MM.1S (cell line): ENCODE measurements around the gene SPI1.

Experiments used
- DNase-seq: peaks from one replicate; pipeline ENCODE4 v3.0.0-alpha.2; 2015
- H2AFZ ChIP-seq: fragments of 300-600 bp; sonication (generic); 2 replicates; pipeline ENCODE4 v1.6.0; 2016; ENCODE audit warnings: antibody characterized with exemption, low read length
- H3F3A ChIP-seq: fragments of 300-600 bp; sonication (generic); 2 replicates; pipeline ENCODE4 v1.6.1; 2016; ENCODE audit warnings: mild to moderate bottlenecking, antibody characterized with exemption, low read length, moderate library complexity, mixed read lengths; ENCODE audit not compliant: insufficient read depth
- H3K27ac ChIP-seq: fragments of 300-600 bp; sonication (generic); 2 replicates; pipeline ENCODE4 v1.5.1; 2016; ENCODE audit warnings: mild to moderate bottlenecking, low read length
- H3K27me3 ChIP-seq: fragments of 300-600 bp; sonication (generic); replicated peaks from 2 replicates; pipeline ENCODE4 v1.6.0; 2016; ENCODE audit warnings: low read length; ENCODE audit not compliant: insufficient read depth
- H3K36me3 ChIP-seq: fragments of 300-600 bp; sonication (generic); replicated peaks from 2 replicates; pipeline ENCODE4 v1.6.1; 2016; ENCODE audit warnings: mild to moderate bottlenecking, low read length, mixed read lengths; ENCODE audit not compliant: insufficient read depth
- H3K4me1 ChIP-seq: fragments of 300-600 bp; sonication (generic); 2 replicates; pipeline ENCODE4 v1.6.1; 2016; ENCODE audit warnings: low read length, mixed read lengths
- H3K4me2 ChIP-seq: fragments of 300-600 bp; sonication (generic); 2 replicates; pipeline ENCODE4 v1.6.0; 2016; ENCODE audit warnings: low read depth, low read length
- H3K4me3 ChIP-seq: fragments of 300-600 bp; sonication (generic); 2 replicates; pipeline ENCODE4 v1.5.1; 2016; ENCODE audit warnings: low read length, mixed read lengths
- H3K79me2 ChIP-seq: fragments of 300-600 bp; sonication (generic); 2 replicates; pipeline ENCODE4 v1.6.1; 2016; ENCODE audit warnings: mixed run types, low read length, mixed read lengths
- H3K9ac ChIP-seq: fragments of 300-600 bp; sonication (generic); 2 replicates; pipeline ENCODE4 v1.6.1; 2016; ENCODE audit warnings: low read length, mixed read lengths
- H3K9me2 ChIP-seq: fragments of 300-600 bp; sonication (generic); replicated peaks from 2 replicates; pipeline ENCODE4 v1.6.1; 2016; ENCODE audit warnings: mild to moderate bottlenecking, low read length, mixed read lengths; ENCODE audit not compliant: insufficient read depth
- H3K9me3 ChIP-seq: fragments of 300-600 bp; sonication (generic); replicated peaks from 2 replicates; pipeline ENCODE4 v1.6.1; 2016; ENCODE audit warnings: mild to moderate bottlenecking, low read length, mixed read lengths; ENCODE audit not compliant: insufficient read depth
- H4K20me1 ChIP-seq: fragments of 300-600 bp; sonication (generic); 2 replicates; pipeline ENCODE4 v1.6.1; 2016; ENCODE audit warnings: mild to moderate bottlenecking, low read length, moderate library complexity, mixed read lengths; ENCODE audit not compliant: insufficient read depth
- CTCF ChIP-seq: fragments of 300-600 bp; sonication (generic); IDR thresholded peaks from 2 replicates; pipeline ENCODE4 v1.5.1; 2016; ENCODE audit warnings: antibody characterized with exemption, low read length, mixed read lengths
- EZH2 ChIP-seq: fragments of 300-600 bp; sonication (generic); optimal IDR thresholded peaks from 2 replicates; pipeline ENCODE3; 2017; ENCODE audit warnings: low read depth, mild to moderate bottlenecking, antibody characterized with exemption, low read length, mixed read lengths
- EZH2phosphoT487 ChIP-seq: fragments of 300-600 bp; sonication (generic); IDR thresholded peaks from 2 replicates; pipeline ENCODE4 v1.6.1; 2018; ENCODE audit warnings: antibody characterized with exemption, low read length

Gene SPI1

DNA sequence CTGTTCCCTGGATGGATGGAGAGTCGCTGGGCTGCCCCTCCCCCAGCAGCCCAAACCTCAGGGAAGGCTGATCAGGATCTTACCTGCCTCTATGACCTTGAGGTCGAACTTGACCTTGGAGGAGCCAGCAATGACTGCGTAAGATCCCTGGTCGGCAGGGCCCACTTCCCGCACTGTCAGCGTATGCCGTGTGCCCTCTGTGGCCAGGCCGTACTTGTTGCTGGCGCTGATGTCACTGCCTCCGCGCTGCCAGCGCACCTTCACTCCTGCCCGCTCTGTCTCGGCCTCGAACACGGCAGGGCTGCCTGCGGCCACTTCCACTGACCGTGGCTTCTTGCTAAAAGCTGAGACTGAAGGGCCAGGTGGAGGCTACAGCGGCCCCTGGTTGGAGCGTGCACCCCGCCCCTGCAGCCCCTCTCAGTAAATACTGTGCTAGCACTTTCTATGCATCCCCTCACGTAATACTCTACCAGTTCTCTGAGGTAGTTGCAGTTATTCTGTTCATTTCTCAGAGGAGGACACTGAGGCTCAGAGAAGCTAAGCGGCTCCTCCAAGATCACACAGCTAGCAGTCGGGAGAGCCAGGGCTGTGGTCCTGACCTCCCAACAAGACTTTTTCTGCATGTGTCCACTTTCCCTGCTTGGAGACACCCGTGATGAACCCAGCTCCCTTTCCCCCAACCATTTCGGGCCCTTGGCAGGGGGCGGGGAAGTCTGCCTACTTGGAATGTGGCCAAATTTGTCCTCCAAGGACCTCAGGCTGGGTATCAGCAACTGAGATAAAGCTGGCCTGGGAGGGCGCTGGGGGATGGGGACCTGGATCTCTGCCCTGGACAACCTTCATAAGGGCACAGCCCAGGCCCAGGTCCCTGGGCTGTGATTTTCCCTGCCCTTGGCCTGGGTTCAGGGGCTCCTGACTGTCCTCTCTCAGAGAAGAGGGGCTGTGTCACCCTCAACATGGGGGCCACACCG lies 26.9 kb downstream of the SPI1 start:
- no peak overlapping the region for H3K4me2 ChIP-seq
- no peak overlapping the region for H3K27ac ChIP-seq
- no peaks in the 10 kb centered on the region for H3K9me2 ChIP-seq
- no peaks in the 10 kb centered on the region for H4K20me1 ChIP-seq
- H3F3A ChIP-seq: no peaks in the 10 kb centered on the region
- no peak overlapping the region for H2AFZ ChIP-seq
- H3K4me3 ChIP-seq: no peak overlapping the region
- TF ChIP-seq EZH2 (no peak), CTCF (no peak), EZH2phosphoT487 (no peak)
- no peaks in the 10 kb centered on the region for H3K79me2 ChIP-seq
- DNase-seq: no peak
- no peaks in the 10 kb centered on the region for H3K4me1 ChIP-seq
- H3K36me3 ChIP-seq: no peaks in the 10 kb centered on the region
- peaks cover 11% of the 10 kb centered on the region; the same call in 1 of the 2 replicates for H3K27me3 ChIP-seq
- H3K9ac ChIP-seq: no peak overlapping the region
- no peaks in the 10 kb centered on the region for H3K9me3 ChIP-seq

DNA sequence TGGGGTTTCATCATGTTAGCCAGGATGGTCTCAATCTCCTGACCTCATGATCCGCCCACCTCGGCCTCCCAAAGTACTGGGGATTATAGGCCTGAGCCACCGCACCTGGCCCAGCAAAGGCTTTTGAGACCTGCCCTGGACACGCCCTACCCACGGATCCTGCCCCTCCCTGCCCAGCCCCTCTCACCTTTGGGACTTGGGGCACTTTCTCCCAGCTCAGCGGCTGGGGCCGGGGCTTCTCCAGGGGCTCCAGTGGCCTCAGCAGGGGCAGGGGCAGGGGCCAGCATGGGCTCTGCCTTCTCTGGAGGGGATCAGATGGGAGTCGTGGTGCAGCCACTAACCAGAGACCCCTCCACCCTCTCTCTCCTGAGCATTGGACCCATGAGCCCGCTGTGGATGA lies 28.0 kb downstream of the SPI1 start:
- H3K4me1 ChIP-seq: no peaks in the 10 kb centered on the region
- no peaks in the 10 kb centered on the region for H3K9me2 ChIP-seq
- H4K20me1 ChIP-seq: no peaks in the 10 kb centered on the region
- H3K27me3 ChIP-seq: peaks cover 21% of the 10 kb centered on the region; the same call in 1 of the 2 replicates
- DNase-seq: no peak
- H3F3A ChIP-seq: no peaks in the 10 kb centered on the region
- no peak overlapping the region for H3K27ac ChIP-seq
- H3K79me2 ChIP-seq: no peaks in the 10 kb centered on the region
- H2AFZ ChIP-seq: no peak overlapping the region
- H3K9me3 ChIP-seq: no peaks in the 10 kb centered on the region
- H3K9ac ChIP-seq: no peak overlapping the region
- TF ChIP-seq EZH2: no peak
- TF ChIP-seq CTCF: no peak
- no peak for TF ChIP-seq EZH2phosphoT487
- no peak overlapping the region for H3K4me2 ChIP-seq
- no peak overlapping the region for H3K4me3 ChIP-seq
- no peaks in the 10 kb centered on the region for H3K36me3 ChIP-seq

DNA sequence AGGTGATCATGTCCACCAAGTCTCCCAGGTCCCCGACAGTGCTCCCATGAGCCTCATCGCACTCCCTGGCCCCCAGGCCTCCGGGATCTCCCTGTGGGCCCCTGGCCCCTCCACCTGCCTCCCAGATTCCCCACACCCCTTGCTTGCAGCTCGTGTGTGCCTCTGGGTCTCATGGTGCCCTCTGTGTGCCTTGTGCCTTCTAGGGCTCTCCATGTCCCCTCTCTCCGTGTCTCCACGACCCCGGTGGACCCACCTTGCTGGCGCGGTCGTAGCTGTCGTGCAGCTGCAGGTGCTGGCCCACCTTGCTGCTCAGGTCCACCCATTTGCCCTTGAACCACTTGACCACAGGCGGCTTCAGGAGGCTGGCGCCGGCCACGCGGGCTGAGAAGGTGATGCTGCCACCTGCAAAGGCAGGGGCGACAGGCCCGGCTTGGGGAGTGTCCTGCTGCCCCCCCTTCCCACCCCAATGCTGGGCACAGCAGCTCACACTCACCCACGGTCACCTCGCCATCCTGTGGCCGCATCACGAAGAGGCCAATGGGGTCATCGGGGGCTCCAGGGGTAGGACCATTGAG lies 28.7 kb downstream of the SPI1 start:
- H3K27ac ChIP-seq: no peak overlapping the region

More for the DNA sequence above, 28.7 kb downstream of the SPI1 start:
- no peaks in the 10 kb centered on the region for H3K79me2 ChIP-seq
- no peak overlapping the region for H2AFZ ChIP-seq
- H3K4me2 ChIP-seq: no peak overlapping the region
- no peak overlapping the region for H3K4me3 ChIP-seq
- TF ChIP-seq EZH2 (no peak), EZH2phosphoT487 (no peak), CTCF (no peak)
- no peaks in the 10 kb centered on the region for H3K4me1 ChIP-seq
- H3K9ac ChIP-seq: no peak overlapping the region
- DNase-seq: no peak
- H3K9me2 ChIP-seq: no peaks in the 10 kb centered on the region
- no peaks in the 10 kb centered on the region for H3K9me3 ChIP-seq
- H3K27me3 ChIP-seq: peaks cover 27% of the 10 kb centered on the region
- H3K36me3 ChIP-seq: no peaks in the 10 kb centered on the region
- no peaks in the 10 kb centered on the region for H3F3A ChIP-seq
- no peaks in the 10 kb centered on the region for H4K20me1 ChIP-seq
